ENCODE measurements around the gene TMEM270.

TMEM270 gene

DNA sequence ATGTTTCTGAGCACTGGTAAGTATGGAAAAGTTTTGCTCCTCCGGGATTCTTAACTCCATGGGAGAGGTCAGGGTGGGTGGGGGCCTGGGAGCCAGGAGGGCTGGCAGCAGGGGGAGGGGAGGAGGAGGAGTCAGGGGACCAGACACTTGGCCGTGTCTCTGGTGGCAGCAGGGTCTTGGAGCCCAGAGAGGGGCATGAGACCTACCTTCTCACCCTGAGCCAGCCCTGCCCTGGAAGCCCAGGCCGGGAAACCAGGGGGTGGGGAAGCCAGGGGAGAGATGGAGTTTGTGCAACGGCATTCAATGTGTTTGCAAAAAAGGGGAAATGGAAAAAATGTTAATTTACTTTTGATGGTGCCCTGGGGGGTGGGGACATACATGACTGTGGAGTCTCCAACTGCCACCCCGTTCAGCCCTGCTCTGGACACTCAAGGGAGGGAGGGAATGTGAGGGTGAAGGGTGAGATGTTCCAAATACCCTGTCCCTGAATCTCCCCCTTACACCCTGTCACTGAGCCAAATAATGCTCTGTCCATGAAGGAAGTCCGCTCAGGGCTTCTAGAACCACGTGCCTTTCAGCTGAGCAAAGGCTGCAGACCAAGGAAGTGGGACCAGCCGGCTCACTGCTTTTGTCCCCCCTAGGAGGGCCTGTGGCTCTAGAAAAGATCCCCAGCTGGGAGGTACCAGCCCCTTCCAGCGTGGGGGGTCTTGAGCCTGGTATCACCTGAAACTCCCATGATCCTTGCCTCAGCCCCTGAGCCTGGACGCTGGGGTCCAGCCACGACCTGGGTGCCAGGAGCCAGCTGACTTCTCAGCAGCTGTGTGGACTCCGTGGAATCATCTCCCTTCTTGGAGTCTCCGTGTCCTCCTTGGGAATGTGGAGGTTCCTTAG, 48.3 kb downstream of the TMEM270 start:
- DNase-seq = no peak

DNA sequence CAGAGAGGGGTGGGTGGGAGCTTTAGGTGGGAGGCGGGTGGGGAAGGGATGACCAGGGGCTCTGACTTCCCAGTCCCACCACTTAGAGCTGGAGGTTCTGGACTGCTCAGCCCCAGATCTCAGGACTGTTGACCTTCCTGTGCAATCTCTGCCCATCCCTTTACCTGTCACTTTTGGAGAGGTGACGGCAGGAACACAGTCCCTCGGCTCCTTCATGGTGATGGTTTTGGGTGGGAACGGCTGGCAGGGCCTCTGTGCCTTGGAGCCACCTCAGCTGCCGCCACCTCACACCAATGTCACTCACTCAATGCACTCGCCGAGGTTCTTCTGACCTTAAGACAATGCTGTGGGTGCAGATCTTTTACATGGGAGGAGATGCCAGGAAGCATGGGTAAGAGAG, 49.0 kb downstream of the TMEM270 start:
- DNase-seq = no peak

DNA sequence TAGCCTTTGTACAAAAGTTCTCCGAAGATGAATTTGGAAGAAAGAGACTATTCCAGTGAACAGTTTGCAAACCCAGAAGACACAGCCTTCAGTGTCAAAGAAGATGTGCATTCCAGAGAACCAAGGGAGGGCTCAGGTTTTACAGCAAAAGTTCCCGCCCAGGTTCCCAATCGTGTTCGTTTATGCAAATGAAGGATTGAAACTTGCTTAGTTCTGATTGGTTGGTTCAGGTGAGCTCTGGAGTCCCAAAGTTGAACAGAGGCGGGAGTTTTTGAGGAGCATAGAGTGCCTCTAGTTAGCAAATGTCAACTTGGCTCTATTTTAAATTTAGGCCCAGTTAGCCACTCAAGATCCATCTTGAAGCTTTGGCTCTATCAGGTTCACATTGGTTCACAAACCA, 51.3 kb downstream of the TMEM270 start:
- DNase-seq = no peak

Measured in RPMI8226 (cell line).